Neutrophil (primary cell): ENCODE measurements around the gene SCGB1D2.

Source experiments
- H3K27ac ChIP-seq: fragments of 200-600 bp; sonication (generic); 2 replicates; pipeline ENCODE4 v1.5.1; 2016; ENCODE audit warnings: mild to moderate bottlenecking, moderate library complexity
- H3K27me3 ChIP-seq: fragments of 200-600 bp; sonication (generic); 2 replicates; pipeline ENCODE4 v1.6.0; 2016; ENCODE audit warnings: mild to moderate bottlenecking
- H3K36me3 ChIP-seq: fragments of 200-600 bp; sonication (generic); 2 replicates; pipeline ENCODE4 v1.5.1; 2017
- H3K4me1 ChIP-seq, 2 experiments: fragments of 200-600 bp in 1 of 2; sonication (generic) in 1 of 2; 1 replicate in 1 of 2; 2 replicates in 1 of 2; pipeline versions ENCODE4 v1.5.1 to v1.6.1; 2013 to 2016; ENCODE audit warnings: low read depth in 1 of 2, low read length in 1 of 2, mild to moderate bottlenecking in 1 of 2, moderate library complexity in 1 of 2; ENCODE audit not compliant: control insufficient read depth in 1 of 2, insufficient read depth in 1 of 2
- H3K4me3 ChIP-seq, 2 experiments: fragments of 200-600 bp in 1 of 2; sonication (generic) in 1 of 2; 1 replicate in 1 of 2; 2 replicates in 1 of 2; pipeline ENCODE4 v1.5.1; 2013 to 2016; ENCODE audit warnings: low read depth in 1 of 2, low read length in 1 of 2, mild to moderate bottlenecking in 1 of 2, moderate library complexity in 1 of 2
- H3K9me3 ChIP-seq: fragments of 200-600 bp; sonication (generic); 2 replicates; pipeline ENCODE4 v1.5.1; 2016
- TF ChIP-seq, protein P1 (sequence below): fragments of 200-600 bp; sonication (generic); IDR thresholded peaks from 2 replicates; pipeline ENCODE4 v1.5.1; 2016; ENCODE audit warnings: antibody characterized with exemption

SCGB1D2 gene

DNA sequence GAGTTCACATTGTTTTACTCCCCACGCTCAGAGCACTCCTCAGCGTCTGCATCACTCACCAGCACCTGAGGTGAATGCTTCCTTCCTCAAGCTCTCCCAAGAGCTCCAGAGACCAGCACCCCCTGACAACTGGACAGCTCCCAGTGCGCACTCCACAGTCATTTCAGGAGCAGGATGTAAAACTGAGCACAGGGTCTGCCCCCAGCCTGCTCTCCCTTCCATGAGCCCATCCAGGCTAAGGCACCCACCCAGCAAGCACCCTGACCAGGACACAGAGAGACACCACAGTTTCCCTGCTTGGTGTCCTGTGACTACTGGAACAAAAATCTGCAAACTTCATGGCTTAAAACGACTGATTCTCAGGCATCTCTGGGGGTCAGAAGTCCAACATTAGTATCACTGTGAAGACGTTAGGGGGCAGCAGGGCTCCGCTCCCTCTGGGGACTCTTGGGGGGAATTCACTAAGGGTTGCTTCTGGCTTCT is 3.3 kb downstream of the SCGB1D2 start:
- Histone ChIP-seq H3K27ac (no peak overlapping the region), H3K4me1 (no peaks in the 10 kb centered on the region), H3K9me3 (peaks cover under 1% of the 10 kb centered on the region), H3K36me3 (no peaks in the 10 kb centered on the region), H3K4me3 (no peak overlapping the region), H3K27me3 (peaks cover 31% of the 10 kb centered on the region)
- TF ChIP-seq, protein P1, sequence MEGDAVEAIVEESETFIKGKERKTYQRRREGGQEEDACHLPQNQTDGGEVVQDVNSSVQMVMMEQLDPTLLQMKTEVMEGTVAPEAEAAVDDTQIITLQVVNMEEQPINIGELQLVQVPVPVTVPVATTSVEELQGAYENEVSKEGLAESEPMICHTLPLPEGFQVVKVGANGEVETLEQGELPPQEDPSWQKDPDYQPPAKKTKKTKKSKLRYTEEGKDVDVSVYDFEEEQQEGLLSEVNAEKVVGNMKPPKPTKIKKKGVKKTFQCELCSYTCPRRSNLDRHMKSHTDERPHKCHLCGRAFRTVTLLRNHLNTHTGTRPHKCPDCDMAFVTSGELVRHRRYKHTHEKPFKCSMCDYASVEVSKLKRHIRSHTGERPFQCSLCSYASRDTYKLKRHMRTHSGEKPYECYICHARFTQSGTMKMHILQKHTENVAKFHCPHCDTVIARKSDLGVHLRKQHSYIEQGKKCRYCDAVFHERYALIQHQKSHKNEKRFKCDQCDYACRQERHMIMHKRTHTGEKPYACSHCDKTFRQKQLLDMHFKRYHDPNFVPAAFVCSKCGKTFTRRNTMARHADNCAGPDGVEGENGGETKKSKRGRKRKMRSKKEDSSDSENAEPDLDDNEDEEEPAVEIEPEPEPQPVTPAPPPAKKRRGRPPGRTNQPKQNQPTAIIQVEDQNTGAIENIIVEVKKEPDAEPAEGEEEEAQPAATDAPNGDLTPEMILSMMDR, result no peak

DNA sequence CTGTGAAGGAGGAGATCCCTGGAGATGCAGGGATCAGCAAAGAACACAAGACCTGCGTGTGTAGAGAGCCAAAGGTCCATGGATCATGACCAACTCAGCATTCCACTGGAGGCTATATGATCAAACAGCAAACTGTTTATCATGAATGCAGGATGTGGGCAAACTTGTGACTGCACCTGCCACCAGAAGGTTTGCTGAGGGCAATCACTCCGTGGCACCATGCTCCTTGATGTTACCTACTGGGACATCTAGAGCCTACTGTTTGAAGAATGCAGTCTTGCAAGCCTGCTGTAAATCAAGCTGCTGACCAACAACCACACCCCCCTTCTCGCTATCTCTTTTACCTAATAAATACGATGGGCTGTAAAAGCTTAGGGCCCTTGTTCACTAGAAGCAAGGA is 9.7 kb downstream of the SCGB1D2 start:
- H3K27ac ChIP-seq, result no peak overlapping the region
- peaks cover 26% of the 10 kb centered on the region for H3K9me3 ChIP-seq
- H3K36me3 ChIP-seq, result no peaks in the 10 kb centered on the region
- TF ChIP-seq, protein P1, result no peak
- H3K27me3 ChIP-seq, result peaks cover 14% of the 10 kb centered on the region
- H3K4me1 ChIP-seq, result no peaks in the 10 kb centered on the region
- H3K4me3 ChIP-seq, result no peak overlapping the region

DNA sequence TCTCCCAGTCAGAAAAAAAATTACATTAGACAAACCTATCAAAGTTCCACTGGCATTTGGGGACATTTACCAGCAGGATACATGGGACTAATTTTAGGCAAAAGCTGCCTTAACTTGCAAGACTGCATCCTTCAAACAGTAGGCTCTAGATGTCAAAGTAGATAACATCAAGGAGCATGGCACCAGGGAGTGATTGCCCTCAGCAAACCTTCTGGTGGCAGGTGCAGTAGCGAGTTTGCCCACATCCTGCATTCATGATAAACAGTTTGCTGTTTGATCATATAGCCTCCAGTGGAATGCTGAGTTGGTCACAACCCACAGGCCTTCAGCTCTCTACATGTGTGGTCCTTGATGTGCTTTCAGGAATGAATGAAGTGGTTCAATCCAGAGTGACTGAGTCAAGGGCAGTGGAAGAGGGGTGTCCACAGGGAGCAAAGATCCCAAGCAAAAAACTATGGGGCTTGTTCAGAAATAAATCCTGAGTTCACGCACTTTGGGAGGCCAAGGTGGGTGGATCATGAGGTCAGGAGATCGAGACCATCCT is 12.0 kb downstream of the SCGB1D2 start:
- Histone ChIP-seq H3K27ac (no peak overlapping the region), H3K36me3 (no peaks in the 10 kb centered on the region), H3K4me1 (no peaks in the 10 kb centered on the region), H3K4me3 (no peak overlapping the region), H3K27me3 (peaks cover 13% of the 10 kb centered on the region), H3K9me3 (peaks cover 26% of the 10 kb centered on the region)
- TF ChIP-seq, protein P1, result no peak

DNA sequence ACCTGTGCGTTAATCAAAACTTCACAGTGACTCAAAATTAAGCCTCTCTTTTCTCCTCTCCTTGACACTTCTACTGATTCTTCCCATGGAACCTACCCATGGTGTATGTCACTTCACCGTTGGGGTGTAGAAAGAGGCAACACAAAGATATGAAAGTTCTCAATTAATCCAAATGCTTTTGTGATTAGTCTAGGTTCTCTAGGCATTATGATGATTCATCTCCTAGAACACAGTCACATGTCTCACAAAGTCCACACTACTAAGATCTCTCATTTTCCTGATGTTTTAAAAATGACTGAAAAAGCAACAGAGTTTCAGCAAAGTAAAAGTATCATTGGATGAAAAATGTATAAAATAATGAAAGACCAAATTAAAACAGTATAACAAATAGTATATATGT is 14.2 kb downstream of the SCGB1D2 start:
- Histone ChIP-seq H3K4me1 (no peaks in the 10 kb centered on the region), H3K27ac (no peak overlapping the region), H3K36me3 (no peaks in the 10 kb centered on the region), H3K9me3 (peaks cover 16% of the 10 kb centered on the region), H3K4me3 (no peak overlapping the region), H3K27me3 (peaks cover 26% of the 10 kb centered on the region)
- TF ChIP-seq, protein P1, result no peak

DNA sequence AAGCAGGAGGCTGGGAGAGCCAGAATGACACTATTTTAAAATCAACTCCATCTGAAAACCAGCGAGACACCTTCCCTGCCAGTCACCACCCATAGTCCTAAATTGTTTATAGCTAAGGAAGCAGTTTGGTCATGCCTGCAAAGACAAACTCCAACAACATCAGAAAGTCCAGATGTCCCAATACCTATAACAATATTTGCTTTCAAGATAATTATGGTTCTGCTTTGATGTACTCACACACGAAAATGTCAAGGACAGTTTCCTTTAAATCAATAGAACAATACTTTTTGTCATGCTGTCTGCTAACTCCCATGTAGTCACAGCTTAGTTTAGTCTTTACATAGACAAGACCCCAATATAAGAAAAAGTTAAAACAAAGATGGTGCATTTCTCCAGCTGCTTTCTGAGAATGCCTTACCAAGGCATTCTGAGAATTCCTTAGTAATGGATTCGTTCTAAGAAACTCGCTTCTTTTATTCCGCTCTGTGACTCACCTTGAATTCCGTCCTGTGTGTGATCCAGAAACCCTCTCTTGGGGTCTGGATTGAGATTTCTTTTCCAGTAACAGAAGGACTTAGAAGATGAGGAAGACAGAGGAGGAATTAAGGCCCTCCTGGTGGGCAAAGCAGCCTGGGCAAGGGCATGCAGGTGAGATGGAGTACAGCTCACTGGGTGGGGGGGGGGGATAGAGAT is 18.4 kb downstream of the SCGB1D2 start:
- TF ChIP-seq, protein P1, result no peak
- Histone ChIP-seq H3K27me3 (peaks cover 42% of the 10 kb centered on the region), H3K4me1 (no peaks in the 10 kb centered on the region), H3K36me3 (no peaks in the 10 kb centered on the region), H3K27ac (no peak overlapping the region), H3K4me3 (no peak overlapping the region), H3K9me3 (no peaks in the 10 kb centered on the region)
